ENCODE results near the gene SLAMF7.

- TF ChIP-seq CTCF (conservative IDR thresholded peaks at IDR 0.05; ENCODE audit: low read depth in 2 of 2) (no peak), EZH2 (IDR thresholded peaks at IDR 0.05; ENCODE audit: low read depth, unreplicated experiment) (no peak), POLR2AphosphoS5 (IDR thresholded peaks at IDR 0.05; ENCODE audit: low read depth) (no peak), CREB1 (CRISPR knock-in tag; IDR thresholded peaks at IDR 0.05; ENCODE audit: low read depth) (no peak), REST (IDR thresholded peaks at IDR 0.05; ENCODE audit: unreplicated experiment) (no peak), EZH2phosphoT487 (IDR thresholded peaks at IDR 0.05; ENCODE audit: unreplicated experiment) (no peak), JUNB (IDR thresholded peaks at IDR 0.05; ENCODE audit: unreplicated experiment) (no peak), ETS1 (IDR thresholded peaks at IDR 0.05) (no peak), ZNF331 (CRISPR knock-in tag; IDR thresholded peaks at IDR 0.05; ENCODE audit: low read depth) (no peak), NANOG (IDR thresholded peaks at IDR 0.05; ENCODE audit: borderline replicate concordance) (no peak)
Observed at GRCh38 chr1:160781914-160782689, 43.1 kb downstream of the SLAMF7 start.
